H1 (cell line): ENCODE data around the gene MYO15B. TPM values are rescaled to one million over a fixed set of nuclear protein-coding genes. Genes with fewer than 3 reads are reported as not detected.

Source experiments
- CEBPB ChIP-seq: IDR thresholded peaks from 2 replicates; pipeline ENCODE4 v1.6.1; 2012; ENCODE audit warnings: low read depth, low read length
- HDAC2 ChIP-seq, 2 experiments: fragments of 300-600 bp in 1 of 2; sonication (generic) in 1 of 2; IDR thresholded peaks; 2 replicates each; pipeline ENCODE4 v1.6.1; 2011 to 2012; ENCODE audit warnings: low read depth in 2 of 2, low read length in 2 of 2, mild to moderate bottlenecking in 2 of 2, moderate library complexity in 2 of 2, borderline replicate concordance in 1 of 2, inconsistent platforms in 1 of 2
- HDAC6 ChIP-seq: IDR thresholded peaks from one replicate; pipeline ENCODE4 v1.7.1; 2012; ENCODE audit warnings: low read depth, mild to moderate bottlenecking, inconsistent platforms, low read length, moderate library complexity
- KDM4A ChIP-seq: IDR thresholded peaks from one replicate; pipeline ENCODE4 v1.7.1; 2012; ENCODE audit warnings: low read depth, mild to moderate bottlenecking, moderate library complexity, low read length, inconsistent platforms; ENCODE audit not compliant: severe bottlenecking
- POU5F1 ChIP-seq: IDR thresholded peaks from 2 replicates; pipeline ENCODE4 v1.6.1; 2011; ENCODE audit warnings: low read depth, mild to moderate bottlenecking, low read length, moderate library complexity
- RBBP5 ChIP-seq: IDR thresholded peaks from 2 replicates; pipeline ENCODE4 v1.7.1; 2012; ENCODE audit warnings: low read depth, mild to moderate bottlenecking, inconsistent platforms, low read length, moderate library complexity, borderline replicate concordance
- RNF2 ChIP-seq: fragments of 200-900, 300-1000 bp; sonication (generic); IDR thresholded peaks from 2 replicates; pipeline ENCODE4 v1.7.1; 2016; ENCODE audit warnings: borderline replicate concordance, low read depth, mild to moderate bottlenecking, antibody characterized with exemption, low read length; ENCODE audit not compliant: poor library complexity, severe bottlenecking; ENCODE audit errors: missing control alignments
- SIN3A ChIP-seq, 2 experiments: IDR thresholded peaks in 1 of 2; conservative IDR thresholded peaks in 1 of 2; 2 replicates each; pipeline ENCODE4 v1.6.1; 2011 to 2012; ENCODE audit warnings: low read length in 2 of 2, improper control_type of control experiment in 1 of 2, low read depth in 1 of 2, mild to moderate bottlenecking in 1 of 2
- SUZ12 ChIP-seq: fragments of 200-600 bp; sonication (generic); IDR thresholded peaks from 2 replicates; pipeline ENCODE4 v1.6.1; 2012; ENCODE audit warnings: mild to moderate bottlenecking, inconsistent platforms, low read length, moderate library complexity, mixed read lengths
- polyA plus RNA-seq, 7 experiments: library from polyadenylated mRNA; depleted of rRNA in 3 of 7; stranded (reverse) in 5 of 7; unstranded in 2 of 7; fragments of >200 nt in 5 of 7; fragments of 200-250 nt in 2 of 7; gene quantifications; 1 replicate in 5 of 7; 2 replicates in 1 of 7; 4 replicates in 1 of 7; pipeline versions ENCODE4 v1.2.1 to v1.2.3, GENCODE V29; 2011 to 2013; ENCODE audit warnings: missing spikeins in 2 of 7, mixed read lengths in 2 of 7
- total RNA-seq: library from RNA; stranded (reverse); fragmentation: NEBNext Ultra II Directional; extraction: Animal tissue kit (Norgen Biotek cat#: 25700); gene quantifications from 2 replicates; pipeline ENCODE4 v1.2.1, GENCODE V29; 2021

The MYO15B gene
- total and polyA plus RNA-seq, 2 of the 8 experiments (the other 6 are each of a cell fraction or from before 2014, with no cell fraction given): 7.1 to 11.2 TPM

DNA sequence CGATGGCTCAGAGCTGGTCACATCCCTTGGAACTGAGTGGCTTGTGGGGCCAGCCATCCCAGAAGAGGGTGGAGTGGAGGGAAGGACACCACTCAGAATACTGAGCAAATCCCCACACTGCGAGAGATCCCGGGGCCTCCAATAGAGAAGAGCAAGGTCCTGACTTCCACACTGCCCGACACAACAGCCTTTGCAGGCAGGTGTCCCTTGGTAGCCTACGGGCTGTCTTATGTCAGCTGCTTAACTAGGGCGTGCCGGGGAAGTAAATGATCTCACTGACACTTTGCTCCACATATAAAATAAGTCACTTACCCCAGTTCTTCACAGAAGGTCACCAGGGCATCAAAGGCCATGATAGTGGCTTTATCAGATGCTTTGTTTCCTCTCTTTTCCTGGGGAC lies 63.3 kb downstream of the MYO15B start (continued):
- TF ChIP-seq HDAC6 (no peak), POU5F1 (no peak), SUZ12 (no peak), HDAC2 (IDR thresholded peaks at IDR 0.05; ENCODE audit: borderline replicate concordance in 1 of 2, low read depth in 2 of 2, low read length in 2 of 2) (no peak), SIN3A (conservative IDR thresholded peaks at IDR 0.05 in 1 of 2, IDR thresholded peaks at IDR 0.05 in 1 of 2; ENCODE audit: low read depth in 1 of 2, low read length in 2 of 2) (no peak), CEBPB (no peak), KDM4A (no peak), RNF2 (no peak), RBBP5 (no peak)
